Chondrocyte (in vitro differentiated cells): Measurements from ENCODE around the gene RAP1GAP. TPM values are rescaled to one million over a fixed set of nuclear protein-coding genes. Genes with fewer than 3 reads are reported as not detected.

ENCODE experiments used
- DNase-seq: peaks from one replicate; pipeline ENCODE4 v3.0.0; 2021; ENCODE audit warnings: mixed read lengths, low spot score
- H3K27ac Mint-ChIP-seq: one replicate; pipeline ENCODE4 v1.8.0; 2021; ENCODE audit warnings: mild to moderate bottlenecking, moderate library complexity, mixed read lengths; ENCODE audit not compliant: unreplicated experiment
- H3K27me3 Mint-ChIP-seq: 2 replicates; pipeline ENCODE4 v1.8.0; 2021; ENCODE audit warnings: low read depth, mixed read lengths
- H3K36me3 Mint-ChIP-seq: 2 replicates; pipeline ENCODE4 v1.8.0; 2021; ENCODE audit warnings: low read depth, mixed read lengths
- H3K4me1 Mint-ChIP-seq: 2 replicates; pipeline ENCODE4 v1.8.0; 2021; ENCODE audit warnings: low read depth, mild to moderate bottlenecking, mixed read lengths
- H3K4me3 Mint-ChIP-seq: one replicate; pipeline ENCODE4 v1.8.0; 2021; ENCODE audit warnings: mild to moderate bottlenecking, moderate library complexity, mixed read lengths; ENCODE audit not compliant: unreplicated experiment
- H3K9me3 Mint-ChIP-seq: 2 replicates; pipeline ENCODE4 v1.8.0; 2021; ENCODE audit warnings: low read depth, mixed read lengths
- CTCF ChIP-seq: fragments of 200-600 bp; sonication (generic); IDR thresholded peaks from 2 replicates; pipeline ENCODE4 v1.5.0; 2021; ENCODE audit warnings: antibody characterized with exemption, mild to moderate bottlenecking, moderate library complexity
- total RNA-seq: library from RNA; stranded (reverse); gene quantifications from 3 replicates; pipeline ENCODE4 v1.2.1, GENCODE V29; 2021

Gene RAP1GAP
- total RNA-seq, 1 donor from 2014 or later: 1.8 TPM

DNA sequence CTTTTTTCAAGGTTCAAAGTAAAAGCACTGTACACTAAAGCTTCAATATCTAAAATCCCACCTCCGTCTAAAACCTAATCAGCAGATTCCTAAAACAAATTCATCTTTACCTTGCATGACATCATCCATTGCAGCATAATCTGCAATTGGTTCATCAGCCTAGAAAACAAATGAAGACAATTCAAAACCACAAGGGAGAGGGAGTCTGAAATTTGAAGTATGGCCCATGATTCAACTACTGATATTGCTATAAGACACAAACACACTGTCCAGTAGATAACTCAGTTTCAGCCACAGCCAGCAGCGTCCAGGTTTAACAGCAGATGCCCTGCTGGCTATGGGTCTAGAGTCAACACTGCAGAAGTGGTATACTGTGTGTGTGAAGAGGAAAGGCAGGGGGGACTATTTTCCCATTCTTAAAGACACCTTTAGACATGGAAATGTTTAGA lies 17.9 kb upstream of the RAP1GAP start:
- Mint-ChIP-seq H3K4me3 (no peak overlapping the region), H3K9me3 (peaks cover 21% of the 10 kb centered on the region), H3K27me3 (no peaks in the 10 kb centered on the region), H3K36me3 (peaks cover 44% of the 10 kb centered on the region), H3K27ac (no peak overlapping the region), H3K4me1 (peaks cover 4% of the 10 kb centered on the region)
- DNase-seq: no peak
- no peak for TF ChIP-seq CTCF

GRCh38 chr1:21685946-21686678 lies 17.0 kb upstream of the RAP1GAP start:
- TF ChIP-seq CTCF: no peak
- H3K4me3 Mint-ChIP-seq: no peak overlapping the region
- no peaks in the 10 kb centered on the region for H3K4me1 Mint-ChIP-seq
- no peaks in the 10 kb centered on the region for H3K27me3 Mint-ChIP-seq
- H3K36me3 Mint-ChIP-seq: peaks cover 48% of the 10 kb centered on the region
- peaks cover 21% of the 10 kb centered on the region for H3K9me3 Mint-ChIP-seq
- no peak for DNase-seq
- no peak overlapping the region for H3K27ac Mint-ChIP-seq

DNA sequence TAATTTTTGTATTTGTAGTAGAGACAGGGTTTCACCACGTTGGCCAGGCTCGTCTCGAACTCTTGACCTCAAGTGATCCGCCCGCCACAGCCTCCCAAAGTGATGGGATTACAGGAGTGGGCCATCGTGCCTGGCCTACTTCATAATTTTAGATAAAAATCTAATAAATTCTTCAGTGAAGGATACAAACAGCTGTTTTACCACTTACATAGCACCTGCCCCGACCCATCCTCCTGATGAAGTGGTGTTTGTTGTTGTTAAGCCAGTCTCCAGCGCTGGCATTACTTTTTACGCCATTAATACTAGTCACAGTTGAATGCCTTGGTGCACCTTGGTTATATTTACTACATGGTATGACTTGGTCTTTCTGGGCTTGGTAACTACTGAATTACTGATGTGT lies 12.3 kb upstream of the RAP1GAP start:
- no peaks in the 10 kb centered on the region for H3K4me1 Mint-ChIP-seq
- H3K4me3 Mint-ChIP-seq: no peak overlapping the region
- no peak overlapping the region for H3K27ac Mint-ChIP-seq
- H3K36me3 Mint-ChIP-seq: peaks cover 51% of the 10 kb centered on the region
- no peak for TF ChIP-seq CTCF
- no peaks in the 10 kb centered on the region for H3K27me3 Mint-ChIP-seq
- DNase-seq: no peak
- H3K9me3 Mint-ChIP-seq: peaks cover 16% of the 10 kb centered on the region

- no peak for DNase-seq
- H3K9me3 Mint-ChIP-seq: peaks cover 12% of the 10 kb centered on the region
- no peak for TF ChIP-seq CTCF
- peaks cover 46% of the 10 kb centered on the region for H3K36me3 Mint-ChIP-seq
- H3K27ac Mint-ChIP-seq: no peak overlapping the region
- no peaks in the 10 kb centered on the region for H3K4me1 Mint-ChIP-seq
- no peaks in the 10 kb centered on the region for H3K27me3 Mint-ChIP-seq
- H3K4me3 Mint-ChIP-seq: no peak overlapping the region
Measured at GRCh38 chr1:21680918-21681317, 11.8 kb upstream of the RAP1GAP start.

- DNase-seq: no peak
- no peaks in the 10 kb centered on the region for H3K4me1 Mint-ChIP-seq
- H3K27me3 Mint-ChIP-seq: no peaks in the 10 kb centered on the region
- peaks cover 43% of the 10 kb centered on the region for H3K36me3 Mint-ChIP-seq
- peaks cover 10% of the 10 kb centered on the region for H3K9me3 Mint-ChIP-seq
- no peak overlapping the region for H3K4me3 Mint-ChIP-seq
- H3K27ac Mint-ChIP-seq: no peak overlapping the region
- TF ChIP-seq CTCF: no peak
Measured at GRCh38 chr1:21680381-21680780, 11.2 kb upstream of the RAP1GAP start.
